Upper lobe of left lung (tissue), 6 donors: ENCODE data around the gene KIF3B. TPM values are rescaled to one million over a fixed set of nuclear protein-coding genes. Genes with fewer than 3 reads are reported as not detected.

Experiments used
- ATAC-seq, 2 donors: fragments of 200-7000 bp; cut with Tn5 transposase; one replicate each; pipeline ENCODE4 v1.9.1; 2022; ENCODE audit warnings: mild to moderate bottlenecking in 2 of 2, moderate library complexity in 2 of 2; ENCODE audit not compliant: low FRiP score in 2 of 2
- DNase-seq, 2 donors: peaks; one replicate each; pipeline ENCODE4 v3.0.0-alpha.2; 2019 to 2020
- H3K27ac ChIP-seq, 4 donors: fragments of 200-600 bp; sonication (generic); one replicate each; pipeline ENCODE4 v1.5.1; 2016 to 2019
- H3K27me3 ChIP-seq, 4 donors: fragments of 200-600 bp; sonication (generic); one replicate each; pipeline ENCODE4 v1.5.1; 2017 to 2019
- H3K36me3 ChIP-seq, 4 donors: fragments of 200-600 bp; sonication (generic); one replicate each; pipeline ENCODE4 v1.5.1; 2016 to 2019
- H3K4me1 ChIP-seq, 4 donors: fragments of 200-600 bp; sonication (generic); one replicate each; pipeline ENCODE4 v1.5.1; 2018 to 2019
- H3K4me3 ChIP-seq, 4 donors: fragments of 200-600 bp; sonication (generic); one replicate each; pipeline ENCODE4 v1.5.1; 2017 to 2019; ENCODE audit warnings: mild to moderate bottlenecking in 2 of 4, moderate library complexity in 1 of 4
- H3K9me3 ChIP-seq, 4 donors: fragments of 200-600 bp; sonication (generic); one replicate each; pipeline ENCODE4 v1.5.1; 2018 to 2019
- EP300 ChIP-seq, 4 donors: sonication (generic); formaldehyde crosslinking; IDR thresholded peaks; one replicate each; pipeline ENCODE4 v1.5.1; 2017; ENCODE audit warnings: antibody characterized with exemption in 4 of 4, control low read depth in 2 of 4
- POLR2A ChIP-seq, 4 donors: fragments of 450-650 bp; IDR thresholded peaks; one replicate each; pipeline ENCODE4 v1.5.1; 2016 to 2017; ENCODE audit warnings: antibody characterized with exemption in 4 of 4, mild to moderate bottlenecking in 2 of 4
- POLR2AphosphoS5 ChIP-seq, 2 donors: sonication (generic); formaldehyde crosslinking; IDR thresholded peaks; one replicate each; pipeline ENCODE4 v1.5.1; 2017; ENCODE audit warnings: antibody characterized with exemption in 2 of 2
- WGBS, 2 donors: methylation state at CpG; one replicate each; pipeline ENCODE4 v1.1.5; 2017 to 2018; 5-methylcytosine and 5-hydroxymethylcytosine counted together
- total RNA-seq, 6 donors: library from RNA; depleted of rRNA in 4 of 6; stranded (reverse); fragments of >200 nt in 4 of 6; gene quantifications; one replicate each; pipeline versions ENCODE4 v1.1.0 to v1.2.1, GENCODE V29; 2016 to 2021
- TF ChIP-seq, protein P1 (sequence below), 6 experiments: fragments of 450-650 bp in 4 of 6; fragments of 200-600 bp in 2 of 6; sonication (generic) in 2 of 6; IDR thresholded peaks; one replicate each; pipeline ENCODE4 v1.5.1; 2016 to 2019; ENCODE audit warnings: antibody characterized with exemption in 6 of 6
- donor health status: DM: no; HTN: no; CAD: no; lungs with moderate emphysema.
- donor health status: DM: no; HTN: yes; CAD: no; lungs with severe emphysema.

KIF3B gene
- total RNA-seq, 6 donors from 2014 or later: 14.7 to 37.5 (median 26.7) TPM

DNA sequence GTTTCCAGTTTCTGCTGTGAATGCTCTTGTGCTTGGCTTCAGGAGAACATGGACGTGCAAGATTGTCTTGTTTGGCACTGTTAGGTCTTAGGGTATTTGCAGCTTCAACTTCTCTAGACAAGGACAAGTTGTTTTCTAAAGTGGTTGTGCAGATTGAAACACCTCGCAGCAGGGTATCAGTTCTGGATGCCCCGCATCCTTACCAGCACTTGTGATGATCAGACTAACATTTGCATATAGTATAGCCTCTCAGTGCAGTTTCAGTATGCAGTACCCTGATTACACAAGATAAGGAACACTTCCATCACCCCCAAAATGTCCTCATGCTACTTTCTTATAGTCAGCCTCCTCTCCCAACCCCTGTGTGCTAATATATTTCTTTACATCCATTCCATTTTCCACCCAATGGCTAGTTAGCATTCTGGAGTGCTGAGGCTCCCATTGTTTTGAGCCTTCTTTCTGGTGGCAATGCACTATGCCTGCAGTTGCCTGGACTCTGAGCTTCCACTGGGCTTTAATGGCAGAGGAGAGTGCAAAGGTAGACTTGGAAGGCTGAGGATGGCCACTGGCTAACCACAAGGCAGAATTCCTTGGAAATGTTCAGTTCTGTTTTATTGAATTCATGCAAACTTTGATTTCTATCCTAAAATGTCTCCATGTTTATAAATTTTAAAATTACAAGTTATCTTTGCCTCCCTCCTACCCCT, 35.4 kb downstream of the KIF3B start:
- 61% methylated on average over 3 of the region's 3 CpGs for WGBS, 2 donors
- H3K36me3 ChIP-seq: peaks cover 7 to 66% (median 19%) of the 10 kb centered on the region in 4 donors
- H3K4me3 ChIP-seq: no peak overlapping the region
- no peaks in the 10 kb centered on the region for H3K4me1 ChIP-seq
- no peak for DNase-seq
- H3K9me3 ChIP-seq: no peaks in the 10 kb centered on the region
- no peaks in the 10 kb centered on the region for H3K27me3 ChIP-seq
- no peak for ATAC-seq
- no peak overlapping the region for H3K27ac ChIP-seq
- TF ChIP-seq POLR2A (IDR thresholded peaks at IDR 0.05): no peak
- no peak for TF ChIP-seq POLR2AphosphoS5 (IDR thresholded peaks at IDR 0.05)

DNA sequence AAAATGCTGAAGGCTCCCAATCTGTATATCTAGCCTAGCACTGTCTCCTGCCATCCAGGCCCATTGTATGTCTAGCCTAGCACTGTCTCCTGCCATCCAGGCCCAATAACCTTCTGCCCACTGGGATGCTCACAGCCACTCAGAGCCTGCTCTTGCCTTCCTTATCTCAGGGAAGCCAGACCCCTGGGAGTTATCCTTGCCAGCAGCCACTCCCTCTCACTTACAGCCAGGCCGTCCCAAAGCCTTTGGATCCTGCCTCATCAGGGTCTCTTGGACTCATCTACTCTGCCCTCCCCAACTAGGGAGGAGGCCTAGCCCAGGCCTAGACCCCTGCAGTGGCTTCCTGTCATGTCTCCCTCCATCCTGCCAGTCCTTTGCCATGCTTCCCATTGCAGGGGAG, 37.3 kb downstream of the KIF3B start:
- Histone ChIP-seq H3K9me3 (no peaks in the 10 kb centered on the region), H3K4me1 (no peaks in the 10 kb centered on the region), H3K27me3 (no peaks in the 10 kb centered on the region), H3K36me3 (peaks cover 10 to 74% (median 24%) of the 10 kb centered on the region in 4 donors), H3K27ac (no peak overlapping the region), H3K4me3 (no peak overlapping the region)
- TF ChIP-seq POLR2A (IDR thresholded peaks at IDR 0.05) (no peak), EP300 (IDR thresholded peaks at IDR 0.05) (no peak), POLR2AphosphoS5 (IDR thresholded peaks at IDR 0.05) (no peak)
- TF ChIP-seq, protein P1, sequence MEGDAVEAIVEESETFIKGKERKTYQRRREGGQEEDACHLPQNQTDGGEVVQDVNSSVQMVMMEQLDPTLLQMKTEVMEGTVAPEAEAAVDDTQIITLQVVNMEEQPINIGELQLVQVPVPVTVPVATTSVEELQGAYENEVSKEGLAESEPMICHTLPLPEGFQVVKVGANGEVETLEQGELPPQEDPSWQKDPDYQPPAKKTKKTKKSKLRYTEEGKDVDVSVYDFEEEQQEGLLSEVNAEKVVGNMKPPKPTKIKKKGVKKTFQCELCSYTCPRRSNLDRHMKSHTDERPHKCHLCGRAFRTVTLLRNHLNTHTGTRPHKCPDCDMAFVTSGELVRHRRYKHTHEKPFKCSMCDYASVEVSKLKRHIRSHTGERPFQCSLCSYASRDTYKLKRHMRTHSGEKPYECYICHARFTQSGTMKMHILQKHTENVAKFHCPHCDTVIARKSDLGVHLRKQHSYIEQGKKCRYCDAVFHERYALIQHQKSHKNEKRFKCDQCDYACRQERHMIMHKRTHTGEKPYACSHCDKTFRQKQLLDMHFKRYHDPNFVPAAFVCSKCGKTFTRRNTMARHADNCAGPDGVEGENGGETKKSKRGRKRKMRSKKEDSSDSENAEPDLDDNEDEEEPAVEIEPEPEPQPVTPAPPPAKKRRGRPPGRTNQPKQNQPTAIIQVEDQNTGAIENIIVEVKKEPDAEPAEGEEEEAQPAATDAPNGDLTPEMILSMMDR (IDR thresholded peaks at IDR 0.05): no peak
- no peak for DNase-seq
- WGBS, 2 donors: 67 to 92% methylated on average over 1 of the region's 1 CpG
- no peak for ATAC-seq

DNA sequence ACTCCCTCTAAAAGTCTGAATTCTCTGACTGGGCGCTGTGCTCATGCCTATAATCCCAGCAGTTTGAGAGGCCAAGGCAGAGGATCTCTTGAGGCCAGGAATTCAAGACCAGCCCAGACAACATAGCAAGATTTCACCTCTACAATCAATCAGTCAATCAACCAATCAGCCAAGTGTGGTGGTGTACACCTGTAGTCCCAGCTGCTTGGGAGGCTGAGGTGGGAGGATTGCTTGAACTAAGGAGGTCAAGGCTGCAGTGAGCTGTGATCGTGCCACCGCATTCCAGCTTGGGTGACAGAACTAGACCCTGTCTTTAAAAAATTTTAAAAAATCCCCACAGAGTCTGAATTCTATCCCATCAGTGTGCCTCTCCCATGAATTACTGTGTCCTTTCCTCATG, 37.9 kb downstream of the KIF3B start:
- H3K27ac ChIP-seq: no peak overlapping the region
- WGBS, 2 donors: 98 to 100% methylated on average over 3 of the region's 3 CpGs
- no peaks in the 10 kb centered on the region for H3K27me3 ChIP-seq
- H3K9me3 ChIP-seq: no peaks in the 10 kb centered on the region
- peaks cover 8 to 67% (median 19%) of the 10 kb centered on the region in 4 donors for H3K36me3 ChIP-seq
- TF ChIP-seq EP300 (IDR thresholded peaks at IDR 0.05): no peak
- no peak for TF ChIP-seq POLR2A (IDR thresholded peaks at IDR 0.05)
- no peak for DNase-seq
- no peak overlapping the region for H3K4me3 ChIP-seq
- no peak for ATAC-seq
- H3K4me1 ChIP-seq: no peaks in the 10 kb centered on the region

DNA sequence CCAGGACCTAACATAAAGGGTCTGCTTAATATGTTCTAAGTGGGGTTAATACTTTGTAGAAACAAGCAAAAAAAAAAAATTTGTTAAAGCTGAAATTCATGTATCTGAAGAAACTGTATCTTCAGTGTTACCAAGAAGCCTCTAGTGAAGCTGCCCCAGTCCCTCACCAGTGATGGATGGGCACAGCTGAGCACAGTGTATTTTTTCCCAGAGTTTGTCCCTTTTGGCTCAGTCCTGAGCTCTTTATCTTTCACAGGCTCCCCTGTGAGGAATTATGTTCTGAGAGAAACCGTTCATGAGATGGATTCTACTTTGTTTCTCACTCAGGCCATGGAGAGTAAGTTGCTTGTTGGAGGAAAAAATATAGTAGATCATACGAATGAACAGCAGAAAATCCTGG, 38.4 kb downstream of the KIF3B start:
- H3K36me3 ChIP-seq: peaks cover 4 to 63% (median 16%) of the 10 kb centered on the region in 4 donors
- no peak overlapping the region for H3K27ac ChIP-seq
- TF ChIP-seq POLR2AphosphoS5 (IDR thresholded peaks at IDR 0.05) (no peak), EP300 (IDR thresholded peaks at IDR 0.05) (no peak)
- no peaks in the 10 kb centered on the region for H3K4me1 ChIP-seq
- H3K9me3 ChIP-seq: no peaks in the 10 kb centered on the region
- no peaks in the 10 kb centered on the region for H3K27me3 ChIP-seq
- DNase-seq: no peak
- no peak overlapping the region for H3K4me3 ChIP-seq
- WGBS, 2 donors: 87% methylated on average over 2 of the region's 2 CpGs
- ATAC-seq: no peak

DNA sequence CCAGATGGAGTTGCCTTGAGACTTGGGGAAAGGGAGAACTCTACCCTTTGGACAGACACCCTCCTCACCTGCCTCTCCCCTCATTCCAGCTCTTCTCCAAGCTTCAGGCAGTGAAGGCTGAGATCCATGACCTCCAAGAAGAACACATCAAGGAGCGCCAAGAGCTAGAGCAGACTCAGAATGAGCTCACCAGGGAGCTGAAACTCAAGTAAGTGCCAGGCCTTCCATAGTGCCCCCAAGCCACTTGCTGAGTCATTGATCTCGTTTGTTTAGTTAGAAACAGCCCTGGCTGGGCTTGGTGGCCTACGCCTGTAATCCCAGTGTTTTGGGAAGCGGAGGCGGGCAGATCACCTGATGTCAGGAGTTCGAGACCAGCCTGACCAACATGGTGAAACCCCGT, 39.2 kb downstream of the KIF3B start:
- peaks cover 4 to 59% (median 15%) of the 10 kb centered on the region in 4 donors for H3K36me3 ChIP-seq
- no peaks in the 10 kb centered on the region for H3K9me3 ChIP-seq
- no peak overlapping the region for H3K4me3 ChIP-seq
- no peak for ATAC-seq
- no peaks in the 10 kb centered on the region for H3K27me3 ChIP-seq
- DNase-seq: no peak
- H3K4me1 ChIP-seq: no peaks in the 10 kb centered on the region
- no peak for TF ChIP-seq EP300 (IDR thresholded peaks at IDR 0.05)
- TF ChIP-seq POLR2A (IDR thresholded peaks at IDR 0.05): no peak
- TF ChIP-seq, protein P1 (IDR thresholded peaks at IDR 0.05): no peak
- no peak for TF ChIP-seq POLR2AphosphoS5 (IDR thresholded peaks at IDR 0.05)
- WGBS, 2 donors: 79 to 100% methylated on average over 5 to 7 of the region's 7 CpGs
- no peak overlapping the region for H3K27ac ChIP-seq

DNA sequence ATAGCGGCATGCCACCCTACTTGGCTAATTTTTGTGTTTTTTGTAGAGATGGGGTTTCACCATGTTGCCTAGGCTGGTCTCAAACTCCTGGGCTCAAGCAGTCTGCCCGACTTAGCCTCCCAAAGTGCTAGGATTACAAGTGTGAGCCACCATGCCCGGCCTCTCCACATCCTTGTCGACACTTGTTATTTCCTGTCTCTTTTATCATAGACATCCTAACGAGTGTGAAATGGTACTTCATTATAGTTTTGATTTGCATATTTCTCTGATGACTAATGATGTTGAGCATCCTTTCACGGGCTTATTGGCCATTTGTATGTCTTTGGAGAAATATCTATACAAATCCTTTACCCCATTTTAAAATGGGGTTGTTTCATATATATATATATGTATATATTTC, 41.6 kb downstream of the KIF3B start:
- H3K9me3 ChIP-seq: no peaks in the 10 kb centered on the region
- no peak overlapping the region for H3K4me3 ChIP-seq
- no peak overlapping the region for H3K27ac ChIP-seq
- 66 to 72% methylated on average over 6 of the region's 6 CpGs for WGBS, 2 donors
- no peak for ATAC-seq
- H3K36me3 ChIP-seq: peaks cover 4 to 38% (median 15%) of the 10 kb centered on the region in 4 donors
- no peak for TF ChIP-seq POLR2AphosphoS5 (IDR thresholded peaks at IDR 0.05)
- no peak for TF ChIP-seq POLR2A (IDR thresholded peaks at IDR 0.05)
- TF ChIP-seq, protein P1 (IDR thresholded peaks at IDR 0.05): no peak
- TF ChIP-seq EP300 (IDR thresholded peaks at IDR 0.05): no peak
- no peaks in the 10 kb centered on the region for H3K27me3 ChIP-seq
- H3K4me1 ChIP-seq: no peaks in the 10 kb centered on the region
- no peak for DNase-seq
